ENCODE data around the gene RNF130.

Gene RNF130

GRCh38 chr5:179926657-179927056 is 144.9 kb downstream of the RNF130 start:
- ATAC-seq, result no peak
- TF ChIP-seq ZFP3 (CRISPR knock-in tag; IDR thresholded peaks at IDR 0.05) (no peak), TOX (CRISPR knock-in tag; IDR thresholded peaks at IDR 0.05; ENCODE audit: borderline replicate concordance) (no peak), ESRRG (CRISPR knock-in tag; IDR thresholded peaks at IDR 0.05) (no peak), ZNF70 (CRISPR knock-in tag; IDR thresholded peaks at IDR 0.05) (no peak), ZNF565 (CRISPR knock-in tag; conservative IDR thresholded peaks at IDR 0.05; ENCODE audit: low read depth) (no peak)
- TF ChIP-seq, protein P1, sequence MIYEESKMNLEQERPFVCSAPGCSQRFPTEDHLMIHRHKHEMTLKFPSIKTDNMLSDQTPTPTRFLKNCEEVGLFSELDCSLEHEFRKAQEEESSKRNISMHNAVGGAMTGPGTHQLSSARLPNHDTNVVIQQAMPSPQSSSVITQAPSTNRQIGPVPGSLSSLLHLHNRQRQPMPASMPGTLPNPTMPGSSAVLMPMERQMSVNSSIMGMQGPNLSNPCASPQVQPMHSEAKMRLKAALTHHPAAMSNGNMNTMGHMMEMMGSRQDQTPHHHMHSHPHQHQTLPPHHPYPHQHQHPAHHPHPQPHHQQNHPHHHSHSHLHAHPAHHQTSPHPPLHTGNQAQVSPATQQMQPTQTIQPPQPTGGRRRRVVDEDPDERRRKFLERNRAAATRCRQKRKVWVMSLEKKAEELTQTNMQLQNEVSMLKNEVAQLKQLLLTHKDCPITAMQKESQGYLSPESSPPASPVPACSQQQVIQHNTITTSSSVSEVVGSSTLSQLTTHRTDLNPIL (CRISPR knock-in tag; IDR thresholded peaks at IDR 0.05; ENCODE audit: low read depth), result no peak

- TF ChIP-seq TCF4 (CRISPR knock-in tag; IDR thresholded peaks at IDR 0.05; ENCODE audit: borderline replicate concordance) (no peak), ZFP30 (CRISPR knock-in tag; IDR thresholded peaks at IDR 0.05) (no peak), ARNTL (CRISPR knock-in tag; IDR thresholded peaks at IDR 0.05; ENCODE audit: borderline replicate concordance, low read depth) (no peak), ISL1 (CRISPR knock-in tag; IDR thresholded peaks at IDR 0.05) (no peak), ESRRG (CRISPR knock-in tag; IDR thresholded peaks at IDR 0.05) (no peak), CSDC2 (CRISPR knock-in tag; IDR thresholded peaks at IDR 0.05) (no peak), TOX (CRISPR knock-in tag; IDR thresholded peaks at IDR 0.05; ENCODE audit: borderline replicate concordance) (no peak), SNAI2 (CRISPR knock-in tag; IDR thresholded peaks at IDR 0.05) (no peak), ZNF8 (CRISPR knock-in tag; IDR thresholded peaks at IDR 0.05) (no peak), CSRNP3 (CRISPR knock-in tag; IDR thresholded peaks at IDR 0.05) (no peak), RARB (CRISPR knock-in tag; IDR thresholded peaks at IDR 0.05) (no peak), ZNF565 (CRISPR knock-in tag; conservative IDR thresholded peaks at IDR 0.05; ENCODE audit: low read depth) (no peak), BACH2 (CRISPR knock-in tag; IDR thresholded peaks at IDR 0.05; ENCODE audit: borderline replicate concordance) (no peak), GLIS3 (CRISPR knock-in tag; IDR thresholded peaks at IDR 0.05) (no peak), POU6F1 (CRISPR knock-in tag; IDR thresholded peaks at IDR 0.05; ENCODE audit: borderline replicate concordance, low read depth) (no peak), PPARA (CRISPR knock-in tag; IDR thresholded peaks at IDR 0.05; ENCODE audit: borderline replicate concordance) (no peak), OSR1 (CRISPR knock-in tag; IDR thresholded peaks at IDR 0.05) (no peak), ZFP3 (CRISPR knock-in tag; IDR thresholded peaks at IDR 0.05) (no peak)
- TF ChIP-seq, protein P1 (CRISPR knock-in tag; IDR thresholded peaks at IDR 0.05; ENCODE audit: low read depth), result no peak
- TF ChIP-seq, protein P2, sequence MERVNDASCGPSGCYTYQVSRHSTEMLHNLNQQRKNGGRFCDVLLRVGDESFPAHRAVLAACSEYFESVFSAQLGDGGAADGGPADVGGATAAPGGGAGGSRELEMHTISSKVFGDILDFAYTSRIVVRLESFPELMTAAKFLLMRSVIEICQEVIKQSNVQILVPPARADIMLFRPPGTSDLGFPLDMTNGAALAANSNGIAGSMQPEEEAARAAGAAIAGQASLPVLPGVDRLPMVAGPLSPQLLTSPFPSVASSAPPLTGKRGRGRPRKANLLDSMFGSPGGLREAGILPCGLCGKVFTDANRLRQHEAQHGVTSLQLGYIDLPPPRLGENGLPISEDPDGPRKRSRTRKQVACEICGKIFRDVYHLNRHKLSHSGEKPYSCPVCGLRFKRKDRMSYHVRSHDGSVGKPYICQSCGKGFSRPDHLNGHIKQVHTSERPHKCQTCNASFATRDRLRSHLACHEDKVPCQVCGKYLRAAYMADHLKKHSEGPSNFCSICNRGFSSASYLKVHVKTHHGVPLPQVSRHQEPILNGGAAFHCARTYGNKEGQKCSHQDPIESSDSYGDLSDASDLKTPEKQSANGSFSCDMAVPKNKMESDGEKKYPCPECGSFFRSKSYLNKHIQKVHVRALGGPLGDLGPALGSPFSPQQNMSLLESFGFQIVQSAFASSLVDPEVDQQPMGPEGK (CRISPR knock-in tag; IDR thresholded peaks at IDR 0.05; ENCODE audit: borderline replicate concordance), result no peak
- no peak for ATAC-seq
These were observed 148.1 kb downstream of the RNF130 start for GRCh38 chr5:179923436-179923835.

- ATAC-seq, result no peak
- TF ChIP-seq ZC3H10 (CRISPR knock-in tag; IDR thresholded peaks at IDR 0.05) (no peak), ZFP3 (CRISPR knock-in tag; IDR thresholded peaks at IDR 0.05) (no peak), ESRRG (CRISPR knock-in tag; IDR thresholded peaks at IDR 0.05) (no peak), TCF4 (CRISPR knock-in tag; IDR thresholded peaks at IDR 0.05; ENCODE audit: borderline replicate concordance) (no peak), RARB (CRISPR knock-in tag; IDR thresholded peaks at IDR 0.05) (no peak), CSDC2 (CRISPR knock-in tag; IDR thresholded peaks at IDR 0.05) (no peak), BACH2 (CRISPR knock-in tag; IDR thresholded peaks at IDR 0.05; ENCODE audit: borderline replicate concordance) (no peak), PPARA (CRISPR knock-in tag; IDR thresholded peaks at IDR 0.05; ENCODE audit: borderline replicate concordance) (no peak), ZFP30 (CRISPR knock-in tag; IDR thresholded peaks at IDR 0.05) (no peak), ARNTL (CRISPR knock-in tag; IDR thresholded peaks at IDR 0.05; ENCODE audit: borderline replicate concordance, low read depth) (no peak), SNAI2 (CRISPR knock-in tag; IDR thresholded peaks at IDR 0.05) (no peak), ZNF8 (CRISPR knock-in tag; IDR thresholded peaks at IDR 0.05) (no peak), POU6F1 (CRISPR knock-in tag; IDR thresholded peaks at IDR 0.05; ENCODE audit: borderline replicate concordance, low read depth) (no peak), ZNF70 (CRISPR knock-in tag; IDR thresholded peaks at IDR 0.05) (no peak)
- TF ChIP-seq, protein P1 (CRISPR knock-in tag; IDR thresholded peaks at IDR 0.05; ENCODE audit: low read depth), result no peak
These were observed 151.4 kb downstream of the RNF130 start for GRCh38 chr5:179920175-179920574.

Data from SK-N-SH treated with all-trans-retinoic acid at 6 μM for 48 hours (cell line).